NCI-H446 treated with DMSO at 0.1 percent for 48 hours (cell line): ENCODE results near the gene WHRN.

Experiments
- DNase-seq: peaks from one replicate; lab custom pipeline; 2025; lab: John Stamatoyannopoulos, UW

The WHRN gene

GRCh38 chr9:114505187-114506081 is at the start of gene WHRN:
WHRN (minus strand) TSS chr9:114505473; CDS start chr9:114504801, 672 bp downstream.
- peak; percentile 1 for DNase-seq

DNA sequence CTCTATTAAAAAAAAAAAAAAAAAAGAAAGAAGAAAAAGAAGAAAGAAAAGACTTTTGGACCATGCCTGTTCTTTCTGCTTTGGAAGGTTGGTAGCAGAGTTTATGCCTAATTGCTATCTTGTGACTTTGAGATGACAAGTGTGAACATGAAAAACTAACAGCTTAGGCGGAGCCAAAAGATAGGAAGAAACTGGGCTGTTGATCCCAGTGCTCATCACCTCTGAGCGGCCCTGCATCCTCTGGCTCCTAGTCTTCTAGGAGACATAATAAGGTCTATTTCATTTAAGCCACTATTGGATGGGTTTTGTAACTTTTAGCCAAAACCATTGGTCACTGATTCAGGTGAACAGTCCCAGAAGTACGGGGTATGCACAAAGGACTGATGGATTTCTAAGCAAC is 47.9 kb upstream of the WHRN start:
- DNase-seq = no peak

DNA sequence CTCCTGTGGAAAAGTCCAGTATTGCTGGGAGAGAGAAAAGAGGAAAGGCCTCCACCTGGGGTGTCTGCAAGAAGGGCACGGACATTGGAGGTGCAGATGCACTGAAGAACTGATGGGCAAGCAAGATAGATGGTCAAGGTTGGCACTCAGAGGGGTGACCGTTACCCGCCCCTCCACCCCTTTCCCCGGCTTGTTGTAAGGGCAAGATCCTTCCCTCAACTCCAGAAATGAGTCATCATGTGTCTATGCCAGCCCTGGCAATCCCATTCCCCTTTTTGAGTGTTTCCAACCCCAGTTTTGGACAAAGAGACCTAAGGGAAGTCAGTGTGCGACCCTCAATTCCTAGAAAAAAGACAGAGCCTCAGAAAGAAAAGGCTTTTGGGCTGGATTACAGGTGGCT is 47.4 kb upstream of the WHRN start:
- no peak for DNase-seq

DNA sequence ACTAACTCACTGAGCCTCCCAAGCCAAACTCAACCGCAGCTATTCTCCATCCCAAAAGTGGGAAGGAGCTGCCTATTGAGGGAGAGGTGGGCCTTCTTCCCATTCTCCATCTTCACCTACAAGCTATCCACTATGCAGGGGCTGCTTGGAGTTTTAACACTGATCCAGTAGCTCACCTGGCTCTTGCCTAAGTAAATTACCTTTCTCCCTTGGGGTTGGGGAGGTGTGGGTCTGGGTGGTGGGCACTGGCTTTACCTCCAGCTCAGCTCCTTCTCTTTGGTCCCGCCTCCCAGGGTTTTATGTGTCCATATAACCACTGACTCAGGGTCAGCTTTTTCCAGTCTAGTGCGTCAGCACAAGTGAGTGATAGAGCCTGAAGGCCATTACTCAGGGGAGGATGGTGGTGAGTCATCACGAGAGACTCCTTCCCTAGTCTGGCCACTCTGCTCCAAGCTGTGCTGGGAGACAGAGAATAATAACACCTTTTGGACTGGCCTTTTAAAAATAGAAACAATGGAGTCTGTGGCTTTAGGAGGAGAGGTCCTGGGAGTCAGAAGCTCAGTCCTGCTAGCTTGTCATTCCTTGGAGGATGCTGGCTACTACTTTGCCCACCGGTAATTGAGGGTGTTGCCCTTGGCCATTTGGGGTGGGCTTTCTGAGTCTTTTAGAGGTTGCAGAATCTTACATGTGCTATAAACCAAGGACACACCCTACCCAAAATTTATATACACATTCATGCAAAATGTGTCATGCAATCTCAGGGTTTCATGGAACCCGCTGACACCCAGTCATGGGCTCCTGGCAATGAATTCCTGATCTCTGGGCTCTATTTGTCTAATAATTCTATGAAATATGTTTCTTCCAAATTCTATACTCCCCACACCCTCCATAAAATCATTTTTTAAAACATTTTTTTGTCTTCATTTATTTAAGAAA is 46.7 kb upstream of the WHRN start:
- DNase-seq = no peak

GRCh38 chr9:114549697-114550330 is 44.5 kb upstream of the WHRN start:
- no peak for DNase-seq

GRCh38 chr9:114546851-114547250 is 41.6 kb upstream of the WHRN start:
- DNase-seq = no peak

GRCh38 chr9:114545055-114545454 is 39.8 kb upstream of the WHRN start:
- DNase-seq = no peak

DNA sequence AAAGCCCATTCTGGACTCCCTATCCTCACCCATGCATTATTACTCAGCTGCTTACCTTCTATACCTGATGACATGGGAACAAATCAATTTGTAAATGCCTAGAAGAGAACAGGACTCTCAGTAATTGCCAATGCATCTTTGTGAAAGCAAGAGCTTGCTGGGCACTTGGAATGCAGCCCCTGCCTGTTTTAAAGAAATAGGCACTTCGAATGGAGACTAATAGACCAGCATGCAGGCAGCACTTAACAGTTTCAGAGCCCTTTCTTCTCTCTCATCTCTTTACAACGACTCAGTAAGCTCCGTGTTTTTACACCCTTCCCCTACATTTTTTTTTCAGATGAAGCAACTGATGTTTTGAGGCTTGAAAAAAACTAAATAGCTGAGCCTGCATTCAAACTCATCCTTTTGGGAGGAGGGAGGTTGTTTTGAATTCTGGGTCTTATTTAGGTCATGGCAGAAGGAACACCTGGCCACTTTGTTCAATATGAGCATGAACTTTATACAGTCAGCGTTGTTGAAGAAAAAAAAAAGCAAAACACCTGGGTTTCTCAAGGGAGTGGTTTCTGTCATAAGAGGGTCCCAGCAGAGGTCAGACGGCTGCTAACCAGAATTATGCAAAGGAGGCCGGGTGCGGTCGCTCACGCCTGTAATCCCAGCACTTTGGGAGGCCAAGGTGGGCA is 34.6 kb upstream of the WHRN start:
- no peak for DNase-seq

DNA sequence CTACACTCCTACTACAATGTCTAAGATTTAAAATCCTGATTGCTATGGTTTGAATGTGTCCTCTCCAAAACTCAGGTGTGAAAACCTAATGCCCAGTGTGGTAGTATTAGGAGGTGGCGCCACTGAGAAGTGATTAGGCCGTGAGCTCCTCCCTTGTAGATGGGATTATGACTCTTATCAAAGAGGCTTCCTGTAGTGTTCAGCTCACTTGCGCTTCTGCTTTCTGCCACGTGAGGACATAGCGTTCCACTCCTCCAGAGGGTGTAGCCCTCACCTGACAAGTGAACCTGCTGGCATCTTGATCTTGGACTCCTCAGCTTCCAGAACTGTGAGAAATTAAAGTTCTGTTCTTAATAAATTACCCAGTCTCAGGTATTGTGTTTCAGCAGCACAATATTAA is 33.0 kb upstream of the WHRN start:
- DNase-seq = no peak

- no peak for DNase-seq
These were observed 27.4 kb upstream of the WHRN start for GRCh38 chr9:114532561-114533237.

- DNase-seq = no peak
These were observed 24.0 kb upstream of the WHRN start for GRCh38 chr9:114529285-114529684.

- no peak for DNase-seq
These were observed 21.5 kb upstream of the WHRN start for GRCh38 chr9:114526807-114527206.

GRCh38 chr9:114525513-114525912 is 20.2 kb upstream of the WHRN start:
- no peak for DNase-seq

DNA sequence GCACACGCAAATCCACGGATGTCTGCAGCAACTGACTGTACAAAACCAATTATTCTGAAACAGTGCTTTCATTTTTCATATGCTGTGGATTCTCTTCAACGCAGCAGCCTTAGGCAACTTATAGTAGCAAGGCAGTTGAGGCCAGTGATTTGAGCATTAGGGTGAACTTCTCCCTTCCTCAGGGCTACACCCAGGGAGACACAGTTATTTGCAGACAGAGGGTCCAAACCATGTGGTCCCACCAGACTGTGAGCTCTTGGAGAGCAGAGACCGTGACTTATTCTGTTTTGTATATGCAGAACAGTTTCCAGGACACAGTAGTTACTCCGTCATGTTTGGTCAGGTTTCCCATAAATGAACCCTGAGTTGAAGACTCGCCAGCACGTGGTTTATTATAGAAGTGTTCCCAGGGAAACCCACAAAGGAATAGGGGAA is 19.0 kb upstream of the WHRN start:
- DNase-seq = no peak

GRCh38 chr9:114522847-114523246 is 17.6 kb upstream of the WHRN start:
- DNase-seq = no peak

- DNase-seq = no peak
These were observed 17.0 kb upstream of the WHRN start for GRCh38 chr9:114522286-114522685.

GRCh38 chr9:114521846-114522245 is 16.6 kb upstream of the WHRN start:
- DNase-seq = no peak

DNA sequence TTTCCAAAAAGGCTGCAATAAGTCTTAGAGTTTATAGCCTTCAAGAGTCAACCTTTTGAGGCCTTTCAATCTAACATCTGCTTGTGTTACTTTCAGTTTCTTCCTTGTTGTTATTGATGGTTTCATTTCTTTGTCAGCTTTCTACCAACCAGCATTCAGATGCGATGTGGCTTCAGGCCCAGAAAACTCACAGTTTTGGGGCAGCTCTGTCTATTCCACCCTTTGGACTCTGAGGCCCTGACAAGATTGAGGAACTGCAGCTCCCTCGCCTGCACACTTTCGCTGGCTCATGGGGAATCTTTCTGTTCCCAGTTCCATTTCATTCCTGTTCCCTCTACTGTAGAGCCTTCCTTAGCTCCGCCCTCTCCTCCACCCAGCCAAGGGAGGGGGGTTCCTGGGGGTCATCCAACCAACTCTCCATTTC is 13.3 kb upstream of the WHRN start:
- DNase-seq = no peak

DNA sequence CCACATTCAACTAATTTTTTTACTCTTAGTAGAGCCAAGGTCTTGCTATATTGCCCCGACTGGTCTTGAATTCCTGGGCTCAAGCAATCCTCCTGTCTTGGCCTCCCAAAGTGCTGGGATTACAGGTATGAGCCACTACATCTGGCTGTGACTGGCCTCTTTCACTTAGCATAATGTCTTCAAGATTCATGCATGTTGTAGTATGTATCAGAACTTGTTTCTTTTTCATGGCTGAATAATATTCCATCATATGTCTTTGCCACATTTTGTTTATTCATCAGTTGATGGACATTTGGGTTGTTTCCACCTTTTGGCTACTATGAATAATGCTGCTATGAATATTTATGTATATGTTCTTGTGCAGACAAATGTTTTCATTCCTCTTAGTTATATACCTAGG is 12.8 kb upstream of the WHRN start:
- DNase-seq = no peak

DNA sequence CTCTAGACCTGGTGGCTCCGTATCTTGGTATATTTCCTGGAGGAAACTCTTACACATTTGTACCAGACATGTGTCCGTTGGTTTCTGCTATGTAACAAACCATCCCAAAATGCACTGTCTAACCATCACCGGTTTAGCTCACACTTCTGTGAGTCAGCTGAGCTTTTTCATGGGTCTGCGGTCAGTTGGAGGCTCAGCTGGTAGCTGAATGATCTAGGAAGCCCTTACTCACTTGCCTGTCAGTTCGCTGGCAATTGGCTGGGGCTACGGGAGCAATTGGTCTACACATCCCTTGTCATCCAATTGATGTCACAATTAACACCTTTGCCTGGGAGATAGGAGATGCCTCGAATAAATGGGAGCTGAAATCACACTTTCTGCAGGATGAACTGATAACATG is 11.6 kb upstream of the WHRN start:
- DNase-seq = no peak

DNA sequence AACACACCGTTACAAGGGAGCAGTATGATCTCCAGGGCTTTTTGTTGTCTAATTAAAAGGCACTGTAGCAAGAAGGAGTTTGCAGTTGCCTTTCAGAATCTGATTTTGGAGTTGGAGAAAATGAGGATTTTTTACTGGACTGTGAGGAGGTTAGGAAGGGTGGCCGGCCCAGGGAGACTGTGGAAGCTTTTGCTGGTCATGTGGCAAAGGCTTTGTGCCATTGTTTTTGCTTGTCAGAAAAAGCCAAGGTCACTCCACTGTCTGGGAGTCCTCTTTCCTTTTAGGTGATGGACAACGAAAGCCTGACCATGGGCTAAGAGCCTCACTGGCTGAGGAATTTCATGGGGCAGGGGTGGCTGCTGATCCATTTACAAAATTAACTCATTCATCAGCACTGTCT is 10.3 kb upstream of the WHRN start:
- no peak for DNase-seq
